Stimulated activated CD4-positive, alpha-beta T cell treated with anti-CD3 and anti-CD28 coated beads, Interleukin-1b, Interleukin-23, amount 100 ng/mL, for 48 hours (primary cell): ENCODE data around the gene CD164L2.
"Not testable (repeated sequence)": the region's sequence is repeated elsewhere in the genome, so short reads cannot be mapped to it uniquely, and the experiment has no call there.

Source experiments
- DNase-seq: peaks from one replicate; pipeline ENCODE4 v3.0.0-alpha.2; 2020

CD164L2 gene

GRCh38 chr1:27403931-27404330, 20.8 kb upstream of the CD164L2 start:
- DNase-seq, result no peak

GRCh38 chr1:27403065-27403726, 20.1 kb upstream of the CD164L2 start:
- peak; percentile 35 for DNase-seq

DNA sequence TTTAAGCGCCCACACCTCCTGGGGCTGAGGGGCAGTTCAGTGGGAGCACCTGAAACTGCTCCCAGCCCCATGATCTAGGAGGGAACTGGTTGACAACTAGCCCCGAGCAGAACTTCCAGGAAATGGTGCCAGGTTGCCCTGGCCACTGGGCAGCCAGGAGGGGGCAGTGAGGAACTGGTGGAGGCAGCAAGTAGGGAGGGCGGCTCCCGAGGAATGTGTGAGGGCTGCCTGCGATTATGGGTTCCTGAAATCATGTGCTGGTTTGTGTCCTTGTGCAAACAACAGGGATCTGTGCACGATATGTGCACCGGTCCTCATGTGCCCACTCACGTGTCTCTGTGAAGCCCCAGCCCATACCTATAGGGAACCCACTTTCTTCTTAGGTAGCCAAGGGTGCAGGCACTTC, 19.2 kb upstream of the CD164L2 start:
- no peak for DNase-seq

- no peak for DNase-seq
Observed at GRCh38 chr1:27400963-27401341, 17.8 kb upstream of the CD164L2 start.

DNA sequence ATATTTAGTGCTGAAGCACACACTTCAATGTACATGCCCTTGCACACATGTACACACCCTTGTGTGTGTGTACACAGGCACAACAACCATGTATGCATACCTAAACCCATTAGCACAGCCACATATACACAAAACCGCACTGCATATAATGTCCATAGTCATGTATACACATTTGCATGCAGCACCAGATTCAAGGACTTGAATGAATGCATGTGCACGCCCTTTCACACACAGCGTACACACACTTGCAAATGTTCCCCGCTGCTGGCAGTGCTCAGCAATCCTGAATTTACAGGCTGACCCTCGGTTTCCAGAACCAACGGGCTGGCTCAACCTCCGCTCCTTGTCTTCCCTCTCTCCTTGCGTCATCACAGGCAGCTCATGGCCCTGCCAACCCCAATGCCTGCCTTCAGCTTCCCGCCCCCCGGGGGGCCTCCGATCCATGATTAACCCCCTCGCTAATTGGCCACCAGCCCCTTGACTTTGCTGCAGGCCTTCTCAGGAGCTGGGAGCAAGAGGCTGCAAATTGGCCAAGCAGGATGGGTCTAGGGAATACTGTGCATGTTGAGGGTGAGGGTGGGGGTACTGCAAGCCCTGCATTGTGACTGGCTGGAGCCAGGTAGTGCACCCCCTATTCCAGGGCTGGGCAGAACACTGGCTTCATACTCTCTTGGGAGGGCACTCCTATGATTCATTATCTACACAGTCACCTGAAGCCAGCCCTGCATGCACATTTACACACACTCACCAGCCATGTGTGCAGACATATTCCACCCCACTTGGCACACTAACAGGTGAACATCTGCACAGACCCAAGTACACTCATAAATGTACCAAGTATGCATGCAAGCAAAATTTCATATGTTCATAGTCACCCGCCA, 17.2 kb upstream of the CD164L2 start:
- DNase-seq, result no peak

GRCh38 chr1:27399251-27400025, 16.3 kb upstream of the CD164L2 start:
- no peak for DNase-seq

DNA sequence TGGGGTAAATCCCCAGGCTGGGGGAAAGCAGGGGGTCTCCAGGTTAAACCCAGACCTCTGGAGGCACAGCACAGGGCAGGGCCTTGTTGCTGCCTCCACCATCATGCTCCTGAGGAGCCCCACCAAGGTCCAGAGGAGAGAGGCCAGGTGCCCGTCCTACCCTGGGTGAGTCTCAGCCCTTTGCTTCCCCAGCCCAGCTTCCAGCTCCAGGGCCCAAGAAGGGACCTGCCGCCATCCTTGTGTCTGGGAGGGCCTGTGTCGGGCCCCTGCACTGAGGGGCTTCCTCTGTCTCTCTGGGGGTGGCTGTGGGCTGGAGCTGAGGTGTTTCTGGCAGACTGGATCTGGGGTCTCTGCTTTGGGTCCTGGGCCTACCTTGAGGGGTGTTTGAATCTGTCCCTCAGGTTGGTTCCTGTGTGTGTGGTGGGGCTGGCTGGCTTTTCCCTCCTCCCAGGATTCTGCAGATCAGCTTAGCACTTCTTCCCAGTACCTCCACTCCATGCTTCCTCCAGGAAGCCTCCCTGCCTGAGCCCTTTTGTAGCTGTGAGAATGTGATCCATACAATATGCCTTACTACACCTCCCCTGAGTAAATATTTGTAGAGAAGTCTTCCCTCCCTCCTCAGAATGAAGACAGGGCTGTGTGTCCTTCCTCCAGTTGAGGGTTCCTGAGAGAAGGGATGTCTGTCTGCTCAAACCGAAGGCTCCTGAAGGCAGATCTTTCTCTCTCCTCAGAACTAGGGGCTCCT, 15.4 kb upstream of the CD164L2 start:
- DNase-seq, result no peak

- DNase-seq, result no peak
Observed at GRCh38 chr1:27397749-27398148, 14.6 kb upstream of the CD164L2 start.

GRCh38 chr1:27397110-27397509, 14.0 kb upstream of the CD164L2 start:
- DNase-seq, result no peak

- peak; percentile 79 for DNase-seq
Observed at GRCh38 chr1:27395441-27396195, 12.5 kb upstream of the CD164L2 start.

GRCh38 chr1:27394925-27395324, 11.8 kb upstream of the CD164L2 start:
- DNase-seq, result no peak

DNA sequence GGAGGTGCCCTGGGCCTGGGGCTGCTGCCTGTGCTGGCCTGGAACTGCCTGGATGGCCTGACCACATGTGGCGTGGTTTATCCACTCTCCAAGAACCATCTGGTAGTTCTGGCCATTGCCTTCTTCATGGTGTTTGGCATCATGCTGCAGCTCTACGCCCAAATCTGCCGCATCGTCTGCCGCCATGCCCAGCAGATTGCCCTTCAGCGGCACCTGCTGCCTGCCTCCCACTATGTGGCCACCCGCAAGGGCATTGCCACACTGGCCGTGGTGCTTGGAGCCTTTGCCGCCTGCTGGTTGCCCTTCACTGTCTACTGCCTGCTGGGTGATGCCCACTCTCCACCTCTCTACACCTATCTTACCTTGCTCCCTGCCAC, 11.1 kb upstream of the CD164L2 start:
- DNase-seq, result no peak

DNA sequence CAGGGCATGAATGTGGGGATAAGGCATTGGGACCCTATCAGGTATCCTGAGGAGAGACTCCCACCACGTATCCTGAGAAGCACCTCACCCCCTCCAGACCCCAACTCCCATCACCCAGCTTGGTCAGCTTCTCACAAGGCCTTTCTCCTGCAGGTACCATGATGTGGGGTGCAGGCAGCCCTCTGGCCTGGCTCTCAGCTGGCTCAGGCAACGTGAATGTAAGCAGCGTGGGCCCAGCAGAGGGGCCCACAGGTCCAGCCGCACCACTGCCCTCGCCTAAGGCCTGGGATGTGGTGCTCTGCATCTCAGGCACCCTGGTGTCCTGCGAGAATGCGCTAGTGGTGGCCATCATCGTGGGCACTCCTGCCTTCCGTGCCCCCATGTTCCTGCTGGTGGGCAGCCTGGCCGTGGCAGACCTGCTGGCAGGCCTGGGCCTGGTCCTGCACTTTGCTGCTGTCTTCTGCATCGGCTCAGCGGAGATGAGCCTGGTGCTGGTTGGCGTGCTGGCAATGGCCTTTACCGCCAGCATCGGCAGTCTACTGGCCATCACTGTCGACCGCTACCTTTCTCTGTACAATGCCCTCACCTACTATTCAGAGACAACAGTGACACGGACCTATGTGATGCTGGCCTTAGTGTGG, 10.6 kb upstream of the CD164L2 start:
- DNase-seq, result no peak

DNA sequence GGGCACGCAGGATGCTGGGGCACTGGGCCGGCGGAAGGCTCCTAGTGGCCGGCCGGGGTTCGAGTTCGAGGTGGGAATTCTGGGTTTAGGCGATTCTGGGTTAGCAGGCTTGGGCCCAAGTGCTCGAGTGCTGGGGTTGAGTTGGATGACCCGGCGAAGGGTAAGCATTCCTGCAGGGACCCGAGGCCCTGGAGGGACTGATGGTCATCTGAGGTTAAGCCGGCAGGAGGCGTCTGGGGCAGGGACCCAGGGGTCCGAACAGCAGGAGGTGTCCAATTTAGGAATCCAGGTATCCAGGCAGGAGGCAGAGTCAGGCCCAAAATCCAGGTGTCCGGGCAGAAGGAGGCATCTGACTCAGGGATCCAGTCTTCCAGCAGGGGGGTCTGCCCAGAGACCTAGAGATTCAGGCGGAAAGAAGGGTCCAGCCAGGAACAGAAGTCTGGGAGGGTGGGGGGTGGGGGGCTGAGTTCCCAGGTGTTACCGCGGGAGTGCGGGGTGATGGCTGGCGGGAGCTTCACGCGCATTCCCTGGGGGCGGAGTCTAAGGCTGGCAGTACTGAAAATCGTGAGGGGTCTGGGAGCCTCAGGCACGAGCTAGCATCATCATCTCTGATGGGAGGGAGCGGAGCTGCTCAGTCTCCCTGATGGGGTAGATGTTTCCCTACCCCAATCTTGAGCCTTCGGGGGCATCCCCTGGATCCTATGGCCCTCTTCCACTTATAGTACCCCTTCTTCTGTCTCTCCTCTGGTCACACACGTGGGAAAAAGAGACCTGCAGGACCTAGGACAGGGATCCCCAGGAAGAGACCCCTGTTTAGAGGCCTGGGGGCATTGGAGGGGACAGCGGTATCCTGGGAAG, 9.9 kb upstream of the CD164L2 start:
- no peak for DNase-seq

DNA sequence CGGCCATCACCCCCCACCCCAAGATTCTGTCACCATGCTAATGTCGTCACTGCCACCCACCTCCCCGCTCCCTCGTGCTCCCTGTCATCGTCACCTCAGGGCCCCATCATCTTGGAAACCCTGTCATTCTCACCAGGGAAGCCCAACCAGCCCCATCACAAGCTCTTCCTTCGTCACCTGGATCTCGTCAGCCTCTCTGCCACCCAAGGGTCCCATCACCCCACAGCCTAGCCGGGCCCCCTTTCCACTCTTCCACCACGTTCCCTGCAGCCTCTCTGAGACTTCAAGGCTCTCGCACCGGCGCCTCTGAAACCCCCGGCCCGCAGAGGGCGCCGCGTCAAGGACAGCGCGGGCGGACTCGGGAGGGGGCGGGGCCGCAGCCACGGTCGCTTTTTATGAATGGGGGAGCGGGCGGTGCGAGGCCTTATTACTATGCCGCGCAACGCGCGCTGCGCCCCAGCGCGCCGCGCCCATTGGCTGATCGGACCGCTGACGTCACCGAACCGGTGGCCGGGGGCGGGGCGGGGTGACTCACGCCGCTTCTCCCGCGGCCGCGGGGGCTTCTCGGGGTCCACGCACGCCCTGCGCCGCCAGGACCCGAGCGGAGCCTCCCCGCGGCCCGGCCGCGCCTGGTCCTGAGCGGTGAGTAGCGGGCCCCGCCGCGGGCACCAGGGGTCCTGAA, 9.1 kb upstream of the CD164L2 start, which contains the start of gene GPR3:
TSS of gene GPR3 (plus strand) at position 527 of the 682 bp plus-strand sequence. CDS start 1,177 bp downstream, outside the sequence.
- DNase-seq, result peak; percentile 94

DNA sequence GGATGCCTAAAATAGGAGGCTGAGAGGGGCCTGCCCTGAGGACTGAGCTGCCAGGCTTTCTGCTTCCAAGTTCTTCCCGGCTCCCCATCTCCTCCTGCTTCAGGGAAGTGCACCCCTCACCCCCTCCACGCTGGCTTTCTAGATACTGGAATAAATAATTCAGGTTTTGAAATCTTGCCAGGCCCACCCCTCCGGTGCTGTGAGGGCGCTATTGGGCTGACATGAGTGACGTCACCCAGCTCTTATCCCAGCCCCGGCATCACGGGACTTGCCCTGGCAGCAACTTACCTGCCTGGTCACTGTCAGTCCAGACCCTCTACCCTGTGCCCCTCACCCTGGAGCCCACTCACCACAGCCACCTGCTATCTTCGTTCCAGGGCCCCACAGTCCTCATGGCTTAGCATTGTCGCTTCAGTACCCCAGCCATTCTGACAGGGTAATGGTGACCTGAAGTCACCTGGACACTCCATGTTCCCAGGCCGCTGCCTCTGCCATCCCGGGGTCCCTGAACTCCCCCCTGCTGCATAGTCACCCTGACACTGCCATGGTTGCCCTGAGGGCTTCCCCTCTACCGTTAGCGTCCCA, 8.5 kb upstream of the CD164L2 start:
- DNase-seq, result peak; percentile 32

DNA sequence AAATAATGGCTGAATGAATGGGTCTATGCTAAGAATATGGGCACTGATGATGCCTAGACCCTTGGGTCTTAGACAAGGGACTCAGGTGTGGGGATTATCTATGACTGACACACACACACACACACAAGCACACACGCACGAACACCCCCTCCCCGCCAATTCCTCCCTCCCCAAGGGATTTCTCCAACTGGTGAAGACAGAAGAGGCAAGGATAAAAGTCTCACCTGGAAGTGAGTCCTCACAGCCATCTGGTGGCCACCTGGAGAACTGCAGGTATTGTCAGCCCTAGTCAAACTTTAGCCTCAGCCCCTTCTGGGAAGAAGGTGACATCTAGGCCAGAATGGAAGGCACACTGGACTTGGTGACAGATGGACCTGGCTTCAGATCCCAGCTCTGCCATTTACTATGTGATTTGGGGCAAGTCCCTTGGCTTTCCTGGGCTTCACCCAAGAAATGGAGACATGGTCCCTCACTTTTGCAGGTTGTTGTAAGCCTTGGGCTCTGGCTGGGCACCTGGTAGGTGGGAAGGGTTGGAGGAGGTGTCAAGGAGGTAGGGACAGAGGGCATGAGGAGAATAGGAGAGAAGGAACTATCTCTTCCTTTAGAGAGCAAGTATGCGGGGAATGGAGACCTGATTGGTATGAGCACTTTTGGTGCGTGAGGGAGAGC, 5.3 kb upstream of the CD164L2 start:
- DNase-seq, result peak; percentile 68

DNA sequence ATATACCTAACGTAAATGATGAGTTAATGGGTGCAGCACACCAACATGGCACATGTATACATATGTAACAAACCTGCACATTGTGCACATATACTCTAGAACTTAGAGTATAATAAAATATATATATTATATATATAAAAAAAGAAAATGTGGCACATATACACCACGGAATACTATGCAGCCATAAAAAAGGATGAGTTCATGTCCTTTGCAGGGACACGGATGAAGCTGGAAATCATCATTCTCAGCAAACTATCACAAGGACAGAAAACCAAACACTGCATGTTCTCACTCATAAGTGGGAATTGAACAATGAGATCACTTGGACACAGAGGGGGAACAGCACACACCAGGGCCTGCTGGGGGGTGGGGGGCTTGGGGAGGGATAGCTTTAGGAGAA, 1.7 kb upstream of the CD164L2 start:
- not testable (repeated sequence) for DNase-seq

DNA sequence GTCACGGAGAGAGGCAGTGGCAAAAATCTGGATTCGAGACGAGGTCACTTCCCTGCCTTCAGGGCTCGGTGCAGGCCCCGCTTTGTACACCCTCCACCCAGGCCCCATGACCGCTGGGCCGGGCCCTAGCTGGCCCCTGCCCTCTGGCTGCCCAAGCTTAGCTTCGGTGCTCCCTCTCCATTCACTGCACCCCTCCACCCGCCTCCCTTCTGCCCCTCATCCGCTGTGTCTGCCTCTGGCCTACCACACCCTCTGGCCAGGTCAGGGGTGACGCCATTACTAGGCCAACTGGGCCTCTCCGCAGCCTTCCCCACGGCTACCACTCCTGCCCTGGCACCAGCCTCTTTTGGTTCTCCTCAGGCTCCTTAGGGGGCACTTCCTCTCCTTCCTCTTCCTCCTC, 528 bp upstream of the CD164L2 start:
- DNase-seq, result no peak
